SKM-1 treated with dmso at 0.1 percent for 144 hours (cell line): ENCODE measurements around the gene SESN1.

Source experiments
- DNase-seq: peaks from one replicate; lab custom pipeline; 2025; ENCODE audit not compliant: unreplicated experiment; lab: John Stamatoyannopoulos, UW

The SESN1 gene

GRCh38 chr6:109031416-109031815, 63.2 kb downstream of the SESN1 start:
- no peak for DNase-seq

- DNase-seq, result no peak
These were observed 65.3 kb downstream of the SESN1 start for GRCh38 chr6:109029313-109029712.

DNA sequence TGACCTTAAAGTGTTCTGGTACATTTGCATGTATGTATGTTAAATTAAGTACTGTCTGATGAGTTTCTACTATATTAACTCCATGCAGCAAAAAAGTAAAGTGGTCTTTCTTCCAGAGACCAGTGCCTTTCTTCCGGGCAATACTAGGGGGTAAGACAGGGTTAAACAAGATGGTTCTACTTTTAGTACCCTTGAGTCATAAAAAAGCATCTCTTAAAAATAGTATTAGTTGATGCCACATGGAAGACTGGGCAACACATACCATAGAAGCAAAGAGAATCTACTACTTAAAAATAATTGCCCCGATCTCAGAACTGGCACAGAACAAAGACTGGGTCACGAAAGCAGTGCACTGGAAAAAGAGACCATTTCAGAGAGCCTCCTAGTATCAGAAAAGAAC, 66.2 kb downstream of the SESN1 start:
- no peak for DNase-seq

DNA sequence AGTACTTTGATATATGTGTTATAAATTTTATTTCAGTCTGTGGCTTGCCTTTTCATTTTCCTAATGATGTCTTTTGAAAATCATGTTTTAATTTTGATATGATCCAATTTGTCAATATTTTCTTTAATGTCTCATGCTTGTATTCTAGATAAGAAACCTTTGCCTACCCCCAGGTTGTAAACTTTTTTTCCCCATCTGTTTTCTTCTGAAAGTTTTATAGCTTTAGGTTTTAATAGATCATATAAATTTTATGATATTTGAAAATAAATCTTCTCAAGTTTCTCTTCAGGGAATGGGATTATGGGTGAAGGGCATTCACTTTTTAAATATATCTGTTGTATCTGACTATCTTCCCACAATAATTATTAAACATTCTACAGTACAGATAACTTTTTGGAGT, 66.7 kb downstream of the SESN1 start:
- no peak for DNase-seq

- no peak for DNase-seq
These were observed 69.0 kb downstream of the SESN1 start for GRCh38 chr6:109025639-109026038.

DNA sequence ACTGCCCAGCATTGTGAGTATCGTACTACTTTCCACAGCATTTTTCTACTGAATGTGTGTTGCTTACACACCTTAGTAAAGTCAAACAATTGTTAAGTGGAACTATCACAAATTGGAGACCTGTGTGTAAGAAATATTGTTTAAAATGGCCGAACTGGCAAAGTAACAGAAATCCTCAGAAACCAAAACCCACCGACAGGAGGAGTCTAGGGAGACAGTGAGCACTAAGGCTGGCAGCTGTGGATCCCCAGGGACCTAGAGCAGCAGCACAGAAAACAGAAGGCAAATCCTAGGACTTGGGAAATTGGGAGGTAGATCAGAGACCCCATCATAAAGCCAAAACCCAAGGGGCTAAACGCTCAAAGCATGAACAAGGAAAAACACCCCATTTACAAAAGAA, 69.9 kb downstream of the SESN1 start:
- no peak for DNase-seq

- no peak for DNase-seq
These were observed 70.3 kb downstream of the SESN1 start for GRCh38 chr6:109024368-109024767.

DNA sequence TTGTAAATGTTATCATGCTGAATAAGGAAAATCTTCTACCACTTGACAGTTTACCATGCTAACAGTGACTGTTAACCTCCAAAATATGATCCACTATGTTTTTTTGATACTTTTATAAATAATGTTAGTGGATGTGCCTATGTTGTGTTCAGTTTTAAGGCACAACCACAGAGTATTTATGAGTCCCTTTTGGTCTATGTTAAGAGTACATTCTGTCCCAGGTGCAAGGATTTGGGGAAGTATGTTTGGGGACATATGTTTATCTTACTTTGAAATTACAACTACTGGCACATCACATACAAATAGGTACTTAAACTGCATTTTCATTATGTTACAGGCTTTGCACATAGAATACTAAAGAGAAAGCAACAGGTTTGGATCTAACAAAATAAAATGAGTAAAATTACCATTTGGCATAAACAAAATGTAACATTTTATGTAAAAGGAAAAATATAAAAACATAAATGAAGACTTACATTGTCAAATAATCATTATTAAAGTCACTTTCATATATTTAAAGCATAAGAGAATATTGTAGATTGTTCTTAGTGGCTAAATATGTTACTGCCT, 71.2 kb downstream of the SESN1 start:
- no peak for DNase-seq

- DNase-seq, result no peak
These were observed 72.8 kb downstream of the SESN1 start for GRCh38 chr6:109021870-109022269.

- no peak for DNase-seq
These were observed 74.7 kb downstream of the SESN1 start for GRCh38 chr6:109019911-109020310.

DNA sequence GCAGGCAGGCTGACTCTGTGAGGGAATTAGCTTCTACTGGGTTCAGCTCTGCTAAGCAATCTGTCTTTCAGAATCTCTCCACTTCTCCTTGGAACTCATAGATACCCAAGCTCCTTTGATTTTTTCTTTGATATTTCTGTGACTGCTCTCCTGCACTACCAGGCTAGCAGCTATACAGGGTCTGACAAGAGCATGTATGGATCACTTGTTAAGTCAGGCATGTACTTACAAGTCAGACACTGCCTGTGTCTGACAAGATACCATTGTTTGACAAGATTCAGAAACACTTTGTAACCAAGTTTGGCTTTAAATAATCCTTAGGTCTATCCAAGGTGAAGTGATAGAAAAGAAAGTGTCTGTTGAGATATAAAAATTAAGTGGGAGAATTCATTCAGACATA, 79.5 kb downstream of the SESN1 start:
- DNase-seq, result no peak

GRCh38 chr6:109014606-109015005, 80.0 kb downstream of the SESN1 start:
- no peak for DNase-seq

DNA sequence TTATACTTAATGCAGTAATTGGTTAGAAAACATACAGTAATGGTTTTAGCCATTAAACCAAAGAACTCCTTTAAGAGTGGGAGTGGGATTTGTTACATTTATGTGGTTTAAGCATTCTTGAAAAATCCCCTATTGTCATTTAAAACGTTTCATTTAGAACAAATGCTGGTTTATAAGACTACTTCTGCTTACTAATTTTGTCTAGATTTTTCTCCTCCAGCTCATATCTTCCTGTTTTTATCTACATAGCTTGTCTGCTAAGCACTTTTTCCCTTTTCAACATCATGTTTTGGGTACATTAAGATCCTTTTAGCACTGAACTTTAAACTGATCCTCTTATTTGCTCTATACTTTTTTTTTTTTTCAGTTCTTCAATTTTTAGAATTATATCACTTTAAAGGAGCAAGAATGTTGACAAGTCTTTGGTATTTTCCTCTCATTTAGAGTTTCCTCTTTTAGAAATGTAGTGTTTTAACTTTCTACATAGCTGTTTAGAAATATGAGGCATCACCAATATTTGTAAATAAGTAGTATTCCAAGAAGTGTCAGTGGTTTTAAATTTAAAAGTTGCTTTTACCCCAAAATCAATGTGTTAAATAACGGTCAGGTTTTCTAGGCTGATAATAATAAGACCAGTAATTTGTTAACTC, 80.9 kb downstream of the SESN1 start:
- DNase-seq, result peak; percentile 54

DNA sequence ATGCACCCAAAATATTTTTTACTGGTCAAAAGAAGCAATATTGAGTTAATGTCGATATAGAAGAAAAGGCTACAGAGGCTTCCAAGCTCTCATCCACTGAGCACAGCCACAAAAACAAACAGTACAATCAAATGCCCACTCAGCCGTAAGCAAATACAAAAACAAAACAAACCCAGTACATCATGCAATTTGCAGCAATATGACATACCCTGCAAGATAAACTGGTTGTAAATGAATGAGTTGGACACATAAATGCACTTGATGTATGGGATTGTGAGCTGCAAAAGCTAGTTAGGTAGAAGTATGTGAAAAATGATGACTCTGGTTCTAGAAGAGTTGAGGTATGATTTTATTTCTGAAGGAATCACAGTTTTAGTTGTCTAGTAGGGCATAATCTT, 83.9 kb downstream of the SESN1 start:
- no peak for DNase-seq

GRCh38 chr6:109009962-109010704, 84.5 kb downstream of the SESN1 start:
- DNase-seq, result no peak

GRCh38 chr6:109009236-109009961, 85.2 kb downstream of the SESN1 start:
- DNase-seq, result peak; percentile 66

GRCh38 chr6:109008537-109009235, 86.0 kb downstream of the SESN1 start:
- DNase-seq, result peak; percentile 35

GRCh38 chr6:109008054-109008453, 86.6 kb downstream of the SESN1 start:
- no peak for DNase-seq

DNA sequence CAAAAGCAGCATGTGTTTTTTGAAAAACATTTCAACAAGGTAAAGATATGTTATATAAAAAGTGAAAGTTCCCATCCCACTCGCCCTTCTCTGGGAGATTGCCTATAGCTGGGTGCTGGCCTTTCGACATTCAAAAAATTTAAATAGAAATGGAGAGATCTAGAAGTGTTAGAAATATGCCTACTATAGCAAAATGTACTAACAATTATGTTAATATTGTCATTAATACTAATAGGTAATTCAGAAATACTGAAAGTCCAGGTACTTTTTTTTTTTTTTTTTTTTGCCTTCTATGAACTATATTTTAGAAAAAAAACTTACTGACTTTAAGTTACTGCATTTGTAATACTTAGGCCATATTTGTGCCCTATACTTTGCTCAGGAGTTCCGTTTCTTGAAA, 87.1 kb downstream of the SESN1 start:
- DNase-seq, result no peak

DNA sequence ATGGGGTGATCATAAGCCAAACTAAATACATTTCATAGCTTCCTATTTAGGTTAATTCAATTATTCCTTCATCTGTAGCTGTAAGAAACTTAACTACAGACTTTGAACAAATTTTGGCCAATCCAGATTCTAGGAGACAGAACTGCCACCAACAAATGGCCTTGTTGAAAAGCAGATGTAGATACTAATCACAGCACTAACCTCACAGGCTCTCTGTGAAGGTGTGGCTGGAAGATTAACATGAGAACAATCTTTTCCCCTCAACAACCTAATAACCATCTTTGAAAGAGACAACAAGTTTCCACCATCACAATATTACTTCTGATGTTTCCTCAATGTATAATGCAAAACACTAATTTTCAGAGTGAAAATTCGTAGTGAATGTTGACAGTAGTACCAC, 87.8 kb downstream of the SESN1 start:
- no peak for DNase-seq

DNA sequence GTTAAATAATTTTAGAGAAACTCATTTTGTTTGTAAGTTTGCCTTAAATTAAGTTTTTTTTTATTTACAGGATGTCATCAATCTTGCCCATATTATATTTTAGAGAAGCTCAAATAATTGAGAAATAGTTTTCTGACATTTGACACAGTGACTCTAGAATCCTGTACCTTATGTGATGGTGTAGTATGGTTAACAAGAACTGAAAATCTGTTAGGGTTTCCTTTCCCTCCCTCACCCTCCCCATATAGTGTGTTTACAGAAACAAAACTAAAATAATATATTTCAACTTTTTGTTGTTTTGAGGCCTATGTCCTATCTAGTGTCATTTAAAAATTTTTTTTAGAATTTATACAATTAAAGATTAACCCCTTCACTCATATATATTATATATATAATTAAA, 91.8 kb downstream of the SESN1 start:
- DNase-seq, result no peak
